Retinal pigment epithelial cell (primary cell): Measurements from ENCODE around the gene DIO2.

Experiments used
- DNase-seq: peaks from one replicate; pipeline ENCODE4 v3.0.0-alpha.2; 2010; ENCODE audit warnings: low read depth
- H3K4me3 ChIP-seq: 2 replicates; pipeline ENCODE4 v1.5.1; 2011; ENCODE audit warnings: mild to moderate bottlenecking, low read length, control low read depth, moderate library complexity
- TF ChIP-seq, protein P1 (sequence below): conservative IDR thresholded peaks from 2 replicates; pipeline ENCODE4 v1.5.1; 2011; ENCODE audit warnings: low read depth, low read length, control low read depth, inconsistent platforms

Gene DIO2

DNA sequence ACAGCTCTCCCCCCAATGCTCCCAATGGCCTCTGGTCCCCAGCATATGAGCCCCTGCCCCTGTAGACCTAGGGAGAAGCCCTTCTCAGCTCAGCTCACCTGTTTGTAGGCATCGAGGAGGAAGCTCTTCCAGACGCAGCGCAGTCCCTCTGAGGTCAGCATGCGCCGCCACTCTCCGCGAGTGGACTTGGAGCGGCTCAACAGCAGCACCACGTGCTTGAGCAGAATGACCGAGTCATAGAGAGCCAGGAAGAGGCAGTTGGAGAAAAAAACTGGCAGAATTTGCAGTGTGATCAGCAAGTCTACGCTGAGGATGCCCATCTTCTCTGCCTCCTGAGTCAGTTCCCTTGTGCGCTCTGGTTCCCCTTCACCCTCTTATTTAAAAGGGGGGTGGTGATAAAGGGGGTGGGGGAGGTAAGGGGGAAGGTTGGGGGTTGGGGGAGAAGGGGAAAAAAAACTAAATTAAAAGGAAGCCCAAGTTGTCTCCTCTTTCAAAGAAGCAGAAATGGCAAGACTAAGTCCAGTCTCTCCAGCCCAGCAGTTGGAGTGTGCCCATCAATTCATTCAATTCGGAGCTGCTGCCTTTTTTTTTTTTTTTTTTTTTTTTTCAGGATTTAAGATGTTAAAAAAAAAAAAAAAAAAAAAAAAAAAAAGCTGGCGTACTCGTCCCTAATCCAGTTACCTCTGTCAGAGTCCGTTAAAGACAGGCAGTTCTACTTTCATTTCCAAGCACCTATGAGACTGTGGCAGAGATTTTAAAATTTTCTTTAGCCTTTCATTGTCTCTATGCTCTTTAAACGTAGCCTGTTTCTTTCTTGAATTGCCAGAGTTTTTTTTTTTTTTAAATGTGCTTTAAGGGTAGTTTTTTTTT is at the start of gene DIO2:
Gene DIO2, minus strand, starts transcription at position 352 of the 870 bp plus-strand sequence. Its CDS starts 32 bp downstream, at position 320.
- TF ChIP-seq, protein P1, sequence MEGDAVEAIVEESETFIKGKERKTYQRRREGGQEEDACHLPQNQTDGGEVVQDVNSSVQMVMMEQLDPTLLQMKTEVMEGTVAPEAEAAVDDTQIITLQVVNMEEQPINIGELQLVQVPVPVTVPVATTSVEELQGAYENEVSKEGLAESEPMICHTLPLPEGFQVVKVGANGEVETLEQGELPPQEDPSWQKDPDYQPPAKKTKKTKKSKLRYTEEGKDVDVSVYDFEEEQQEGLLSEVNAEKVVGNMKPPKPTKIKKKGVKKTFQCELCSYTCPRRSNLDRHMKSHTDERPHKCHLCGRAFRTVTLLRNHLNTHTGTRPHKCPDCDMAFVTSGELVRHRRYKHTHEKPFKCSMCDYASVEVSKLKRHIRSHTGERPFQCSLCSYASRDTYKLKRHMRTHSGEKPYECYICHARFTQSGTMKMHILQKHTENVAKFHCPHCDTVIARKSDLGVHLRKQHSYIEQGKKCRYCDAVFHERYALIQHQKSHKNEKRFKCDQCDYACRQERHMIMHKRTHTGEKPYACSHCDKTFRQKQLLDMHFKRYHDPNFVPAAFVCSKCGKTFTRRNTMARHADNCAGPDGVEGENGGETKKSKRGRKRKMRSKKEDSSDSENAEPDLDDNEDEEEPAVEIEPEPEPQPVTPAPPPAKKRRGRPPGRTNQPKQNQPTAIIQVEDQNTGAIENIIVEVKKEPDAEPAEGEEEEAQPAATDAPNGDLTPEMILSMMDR = no peak
- DNase-seq = no peak
- peak within 1 kb of the TSS; percentile 84 for H3K4me3 ChIP-seq

DNA sequence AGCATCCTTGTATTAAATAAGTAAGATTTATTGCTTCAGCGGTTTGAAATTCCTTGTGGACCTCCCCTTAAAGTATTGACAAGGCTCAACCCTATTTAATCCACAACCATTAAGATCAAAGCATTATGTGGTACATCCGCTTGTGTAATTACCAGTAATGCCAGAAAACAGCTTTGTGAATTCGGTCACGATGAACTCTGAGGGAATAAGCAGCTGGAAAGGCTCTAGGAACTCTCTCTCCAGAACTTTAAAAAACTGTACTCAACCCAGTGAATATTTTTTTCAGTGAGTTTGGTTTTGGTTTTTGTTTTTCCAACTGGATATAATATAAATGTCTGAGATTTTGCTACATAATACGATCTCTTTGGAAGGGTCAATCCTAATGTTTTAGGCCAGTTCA is 49.3 kb upstream of the DIO2 start:
- no peak overlapping the region for H3K4me3 ChIP-seq
- DNase-seq = no peak
- TF ChIP-seq, protein P1 = no peak

DNA sequence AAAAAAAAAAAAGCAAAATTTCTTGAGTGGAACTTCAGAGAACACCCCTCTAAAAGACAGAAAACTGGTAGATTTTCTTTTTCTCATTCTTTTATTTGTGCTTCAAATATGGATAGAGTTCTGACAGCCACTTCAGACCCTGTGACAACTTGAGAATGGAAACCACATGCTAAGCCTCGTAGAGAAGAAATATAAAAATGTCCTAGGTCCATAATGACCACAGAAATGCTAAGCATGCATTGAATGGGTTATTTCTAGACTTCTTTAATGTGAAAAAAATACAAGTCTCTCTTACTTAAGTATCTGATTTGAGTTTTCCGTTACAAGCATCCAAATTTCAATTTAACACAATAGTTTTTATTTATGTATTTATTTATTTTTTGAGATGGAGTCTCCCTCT is 28.3 kb upstream of the DIO2 start:
- no peak overlapping the region for H3K4me3 ChIP-seq
- TF ChIP-seq, protein P1 = no peak
- DNase-seq = no peak

DNA sequence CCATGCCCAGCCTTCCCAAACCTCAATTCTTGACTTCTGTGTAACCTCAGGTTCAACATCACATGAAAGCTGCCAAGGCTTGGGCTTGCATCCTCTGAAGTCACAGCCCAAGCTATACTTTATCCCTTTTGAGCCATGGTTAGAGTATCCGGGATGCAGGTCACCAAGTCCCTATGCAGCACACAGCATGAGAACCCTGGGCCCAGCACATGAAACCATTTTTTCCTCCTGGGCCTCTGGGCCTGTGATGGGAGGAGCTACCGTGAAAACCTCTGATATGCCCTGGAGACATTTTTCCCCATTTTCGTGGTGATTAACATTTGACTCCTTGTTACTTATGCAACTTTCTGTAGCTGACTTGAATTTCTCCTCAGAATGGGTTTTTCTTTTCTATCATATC is 25.8 kb upstream of the DIO2 start:
- no peak overlapping the region for H3K4me3 ChIP-seq
- TF ChIP-seq, protein P1 = no peak
- DNase-seq = no peak

DNA sequence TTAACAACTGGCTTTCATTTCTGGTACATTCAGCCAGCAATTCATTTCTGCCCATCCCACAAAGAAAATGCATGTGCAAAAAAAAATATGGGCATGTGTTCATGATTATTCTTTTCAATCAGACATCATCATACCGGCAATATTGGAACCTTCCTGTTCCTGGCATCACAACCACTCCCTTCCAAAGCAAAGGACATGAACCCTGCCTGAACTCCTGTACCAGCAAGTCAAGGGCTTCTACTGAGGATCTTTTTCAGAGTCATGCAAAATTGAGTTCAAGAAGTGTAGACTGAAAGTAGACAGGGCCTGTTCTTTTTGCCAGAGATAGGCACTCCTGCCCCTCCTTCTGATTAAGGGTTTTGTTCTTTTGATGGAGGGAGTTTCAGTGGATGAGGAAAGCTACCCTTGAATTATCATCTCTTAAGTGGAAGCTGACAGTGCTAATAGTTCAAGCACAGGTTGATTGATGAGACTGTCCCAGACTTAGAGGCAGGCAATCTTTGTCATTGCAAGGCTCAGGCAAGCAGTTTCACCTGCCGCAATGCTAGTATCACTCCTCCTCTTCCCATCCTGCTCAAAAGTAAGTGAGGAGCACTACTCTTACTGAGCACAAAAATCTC is 22.3 kb upstream of the DIO2 start:
- TF ChIP-seq, protein P1 = no peak
- no peak overlapping the region for H3K4me3 ChIP-seq
- no peak for DNase-seq

DNA sequence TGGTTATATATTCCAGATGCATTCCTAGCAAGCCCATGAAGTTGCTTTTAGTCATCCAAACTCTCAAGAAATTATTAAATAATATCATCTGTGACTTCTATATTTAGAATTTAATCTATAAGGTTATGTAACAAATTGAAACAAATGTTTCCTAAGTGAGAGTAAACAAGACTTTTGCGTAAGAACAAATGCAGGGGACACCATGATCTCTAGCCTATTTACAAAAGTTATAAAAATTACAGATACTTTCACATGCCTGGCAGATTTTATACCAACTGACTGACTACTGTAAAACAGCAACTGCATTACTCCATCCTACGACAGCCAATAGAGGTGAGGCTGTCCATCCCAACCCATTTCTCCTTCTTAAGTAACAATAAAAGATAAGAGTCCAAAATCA is 20.4 kb upstream of the DIO2 start:
- TF ChIP-seq, protein P1 = no peak
- no peak overlapping the region for H3K4me3 ChIP-seq
- no peak for DNase-seq
